IMR-90 (cell line): ENCODE results near the gene ZNF688.

Source experiments
- BHLHE40 ChIP-seq: fragments of 150-350 bp; IDR thresholded peaks from 2 replicates; pipeline ENCODE4 v1.6.1; 2016; ENCODE audit warnings: mild to moderate bottlenecking, low read depth, low read length
- CHD1 ChIP-seq: IDR thresholded peaks from 2 replicates; pipeline ENCODE4 v1.6.1; 2012; ENCODE audit warnings: low read depth, low read length, improper control_type of control experiment
- CTCF ChIP-seq: conservative IDR thresholded peaks from 2 replicates; pipeline ENCODE4 v1.5.1; 2012; ENCODE audit warnings: mild to moderate bottlenecking, low read depth, low read length, improper control_type of control experiment
- ELK1 ChIP-seq: fragments of 150-350 bp; IDR thresholded peaks from 2 replicates; pipeline ENCODE4 v1.6.1; 2016; ENCODE audit warnings: low read depth, mild to moderate bottlenecking, low read length, moderate library complexity, borderline replicate concordance
- FOS ChIP-seq: fragments of 150-350 bp; IDR thresholded peaks from 2 replicates; pipeline ENCODE4 v1.6.1; 2016; ENCODE audit warnings: low read depth, low read length
- MAFK ChIP-seq: IDR thresholded peaks from 2 replicates; pipeline ENCODE4 v1.6.1; 2012; ENCODE audit warnings: low read depth, low read length, improper control_type of control experiment
- MAZ ChIP-seq: IDR thresholded peaks from 2 replicates; pipeline ENCODE4 v1.6.1; 2012; ENCODE audit warnings: low read depth, mild to moderate bottlenecking, low read length, improper control_type of control experiment, moderate library complexity, borderline replicate concordance
- POLR2A ChIP-seq: IDR thresholded peaks from 2 replicates; pipeline ENCODE4 v1.6.1; 2012; ENCODE audit warnings: mild to moderate bottlenecking, low read depth, low read length
- RFX5 ChIP-seq: IDR thresholded peaks from 2 replicates; pipeline ENCODE4 v1.8.0; 2012; ENCODE audit warnings: low read depth, mild to moderate bottlenecking, low read length, moderate library complexity
- SMC3 ChIP-seq: fragments of 150-350 bp; IDR thresholded peaks from 2 replicates; pipeline ENCODE4 v1.6.1; 2016; ENCODE audit warnings: low read depth, mild to moderate bottlenecking, antibody characterized with exemption, low read length, moderate library complexity

- no peak for TF ChIP-seq CTCF
- TF ChIP-seq RFX5: no peak
- no peak for TF ChIP-seq POLR2A
- TF ChIP-seq CHD1: no peak
- no peak for TF ChIP-seq BHLHE40
- TF ChIP-seq ELK1: no peak
- TF ChIP-seq SMC3: no peak
- TF ChIP-seq MAFK: no peak
- no peak for TF ChIP-seq FOS
- no peak for TF ChIP-seq MAZ
These were observed 29.4 kb upstream of the ZNF688 start for GRCh38 chr16:30600929-30601328.
